IPS DF 6.9 (cell line): ENCODE measurements around the gene PDE6G.
"Not testable (repeated sequence)": the region's sequence is repeated elsewhere in the genome, so short reads cannot be mapped to it uniquely, and the experiment has no call there.

Source experiments
- DNase-seq: peaks from one replicate; pipeline ENCODE4 v3.0.0-alpha.2; 2013; ENCODE audit warnings: low read depth, low spot score
- H3K27ac ChIP-seq: one replicate; pipeline ENCODE4 v1.5.1; 2013; ENCODE audit warnings: low read length, control low read depth
- H3K27me3 ChIP-seq: 2 replicates; pipeline ENCODE4 v1.6.1; 2013; ENCODE audit warnings: mild to moderate bottlenecking, low read length; ENCODE audit not compliant: control insufficient read depth, insufficient read depth
- H3K36me3 ChIP-seq: 2 replicates; pipeline ENCODE4 v1.6.1; 2013; ENCODE audit warnings: low read length; ENCODE audit not compliant: control insufficient read depth, insufficient read depth
- H3K4me1 ChIP-seq: 2 replicates; pipeline ENCODE4 v1.6.1; 2013; ENCODE audit warnings: low read length; ENCODE audit not compliant: control insufficient read depth, insufficient read depth
- H3K4me3 ChIP-seq: 2 replicates; pipeline ENCODE4 v1.5.1; 2013; ENCODE audit warnings: mild to moderate bottlenecking, low read length
- H3K9me3 ChIP-seq: 2 replicates; pipeline ENCODE4 v1.6.1; 2013; ENCODE audit warnings: low read length, inconsistent platforms; ENCODE audit not compliant: control insufficient read depth, insufficient read depth
- WGBS: extraction: QIAGEN DNeasy Blood & Tissue Kit; methylation state at CpG from one replicate; pipeline ENCODE4 v1.1.7; 2013; ENCODE audit warnings: mixed read lengths, missing lambda C conversion rate; ENCODE audit not compliant: insufficient read length, insufficient coverage; 5-methylcytosine and 5-hydroxymethylcytosine counted together

PDE6G gene

DNA sequence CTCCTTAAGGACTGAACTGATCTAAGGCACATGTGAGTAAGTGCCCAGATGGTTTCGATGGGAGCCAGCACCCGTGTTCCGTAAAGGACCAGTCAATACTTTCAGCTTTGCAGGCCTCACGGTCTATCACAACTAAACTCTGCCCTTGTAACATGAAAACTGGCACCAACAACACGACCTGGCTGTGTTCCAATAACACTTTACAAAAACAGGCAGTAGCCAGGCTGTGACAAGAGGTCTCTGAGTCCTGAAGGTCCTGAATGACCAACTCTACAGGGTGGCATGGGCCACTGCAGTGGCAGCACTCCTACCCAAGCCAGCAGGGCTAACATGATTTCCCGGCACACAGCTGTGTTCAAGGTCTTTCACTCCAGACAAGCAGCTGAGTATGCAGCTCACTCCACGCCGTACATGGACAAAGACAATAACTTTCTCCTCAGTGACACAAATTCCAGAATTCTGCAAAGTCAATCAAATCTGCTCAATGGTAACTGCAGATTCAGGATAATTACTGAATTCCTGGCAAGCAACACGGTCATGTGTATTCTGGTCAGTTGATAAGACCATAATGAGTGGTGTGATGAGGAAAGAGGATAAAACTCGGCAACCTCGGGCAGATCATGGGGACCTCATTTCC, 34.7 kb downstream of the PDE6G start:
- Histone ChIP-seq H3K27me3 (no peaks in the 10 kb centered on the region), H3K4me1 (no peaks in the 10 kb centered on the region), H3K36me3 (peaks cover 31% of the 10 kb centered on the region), H3K27ac (no peak overlapping the region), H3K4me3 (no peak overlapping the region), H3K9me3 (no peaks in the 10 kb centered on the region)
- DNase-seq: no peak
- no CpG with 5 or more reads among the region's 11 CpGs for WGBS

DNA sequence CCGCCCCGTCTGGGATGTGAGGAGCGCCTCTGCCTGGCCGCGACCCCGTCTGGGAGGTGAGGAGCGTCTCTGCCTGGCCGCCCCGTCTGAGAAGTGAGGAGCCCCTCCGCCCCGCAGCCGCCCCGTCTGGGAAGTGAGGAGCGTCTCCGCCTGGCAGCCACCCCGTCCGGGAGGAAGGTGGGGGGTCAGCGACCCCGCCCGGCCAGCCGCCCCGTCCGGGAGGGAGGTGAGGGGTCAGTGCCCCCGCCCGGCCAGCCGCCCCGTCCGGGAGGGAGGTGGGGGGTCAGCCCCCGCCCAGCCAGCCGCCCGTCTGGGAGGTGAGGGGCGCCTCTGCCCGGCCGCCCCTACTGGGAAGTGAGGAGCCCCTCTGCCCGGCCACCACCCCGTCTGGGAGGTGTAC, 38.0 kb downstream of the PDE6G start:
- not testable (repeated sequence) for H3K4me1 ChIP-seq
- WGBS: no CpG with 5 or more reads among the region's 36 CpGs

DNA sequence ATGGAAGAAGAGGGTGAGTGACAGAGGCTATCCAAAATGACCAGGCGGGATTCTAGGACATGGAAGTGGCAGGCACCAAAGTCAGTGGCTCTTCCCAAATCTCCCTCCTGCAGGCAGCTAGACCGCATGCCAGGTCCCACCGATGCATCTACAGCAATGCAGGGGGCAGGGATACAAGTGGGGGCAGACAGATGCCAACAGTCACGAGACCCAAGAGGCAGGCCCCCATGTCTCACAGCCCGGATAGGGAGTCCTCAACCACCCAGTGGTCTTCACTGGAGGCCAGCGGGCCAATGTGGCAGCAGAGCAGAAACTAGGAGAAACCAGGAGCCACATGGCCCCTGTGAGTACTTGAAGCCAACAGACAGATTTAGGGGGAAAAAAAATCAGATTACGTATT, 39.5 kb downstream of the PDE6G start:
- Histone ChIP-seq H3K9me3 (no peaks in the 10 kb centered on the region), H3K27ac (no peak overlapping the region), H3K27me3 (no peaks in the 10 kb centered on the region), H3K36me3 (peaks cover 23% of the 10 kb centered on the region), H3K4me1 (no peaks in the 10 kb centered on the region; the same call in 1 of the 2 replicates), H3K4me3 (no peak overlapping the region)
- no CpG with 5 or more reads among the region's 7 CpGs for WGBS
- no peak for DNase-seq

More for the DNA sequence above, 38.0 kb downstream of the PDE6G start:
- not testable (repeated sequence) for H3K4me3 ChIP-seq, H3K27me3 ChIP-seq, H3K27ac ChIP-seq, H3K9me3 ChIP-seq, DNase-seq
- peaks cover 22% of the 10 kb centered on the region for H3K36me3 ChIP-seq

DNA sequence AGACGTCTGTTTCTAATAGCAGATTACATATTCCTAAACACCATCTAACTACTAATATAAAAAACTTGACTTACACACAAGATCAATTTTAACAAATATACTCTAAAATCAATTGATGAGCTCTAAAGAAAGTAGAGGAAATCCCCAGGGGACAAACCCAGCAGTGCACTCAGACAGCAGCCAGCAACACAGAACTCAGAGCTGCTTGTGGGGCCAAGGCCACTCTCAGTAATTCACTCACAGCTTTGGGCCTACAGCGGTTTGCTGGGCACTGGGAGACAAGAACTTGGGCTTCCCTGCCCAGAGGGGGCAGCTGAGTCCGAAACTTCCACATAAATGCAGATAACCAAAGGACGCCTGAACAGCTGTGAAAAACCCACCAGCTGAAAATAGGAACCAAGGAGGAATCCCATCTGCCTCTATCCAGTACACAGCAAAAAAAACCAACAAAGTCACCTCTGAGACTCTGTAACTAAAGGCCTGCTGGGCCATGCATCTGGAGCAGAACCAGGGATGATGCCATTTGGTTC, 40.9 kb downstream of the PDE6G start:
- H3K36me3 ChIP-seq: peaks cover 12% of the 10 kb centered on the region
- H3K4me1 ChIP-seq: no peaks in the 10 kb centered on the region; the same call in 1 of the 2 replicates
- no peak overlapping the region for H3K4me3 ChIP-seq
- H3K27ac ChIP-seq: no peak overlapping the region
- no peaks in the 10 kb centered on the region for H3K27me3 ChIP-seq
- no CpG with 5 or more reads among the region's 4 CpGs for WGBS
- no peaks in the 10 kb centered on the region for H3K9me3 ChIP-seq
- DNase-seq: no peak

DNA sequence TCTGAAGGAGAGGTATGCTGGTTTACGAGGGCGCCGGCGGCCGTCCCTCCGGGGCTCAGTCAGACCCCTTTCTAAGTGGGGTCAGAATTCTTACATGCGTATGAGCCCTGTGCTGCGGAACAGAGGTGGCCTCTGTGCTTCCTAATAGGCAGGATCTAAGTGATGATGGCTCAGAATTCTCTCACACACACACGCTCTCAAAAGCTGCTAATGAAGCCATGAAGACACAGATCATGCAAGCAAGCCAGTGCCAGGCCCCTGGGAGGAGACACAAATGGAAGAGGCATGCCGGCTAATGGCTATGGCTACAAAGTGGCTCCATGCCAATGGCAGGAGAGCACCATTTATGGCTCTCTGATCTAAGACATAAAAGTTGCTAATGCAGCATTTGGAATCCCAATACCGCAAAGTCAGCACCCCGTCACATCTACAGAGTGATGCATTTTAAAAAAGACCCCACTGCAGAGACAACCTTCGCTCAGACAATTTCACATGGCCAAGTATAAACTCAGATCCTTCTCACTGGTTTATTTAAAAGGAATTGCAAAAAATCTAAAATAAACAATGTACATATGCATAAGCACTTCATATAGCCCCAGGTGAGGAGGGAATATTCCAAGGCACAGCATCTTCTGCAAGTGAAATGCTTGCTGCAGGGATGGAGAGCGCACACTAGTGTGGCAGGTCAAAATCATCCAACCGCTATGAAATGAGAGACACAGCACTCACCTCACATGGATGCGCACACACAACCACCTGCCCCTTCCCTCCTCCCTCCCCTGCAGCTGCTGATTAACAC, 44.0 kb downstream of the PDE6G start:
- no CpG with 5 or more reads among the region's 16 CpGs for WGBS
- Histone ChIP-seq H3K27ac (no peak overlapping the region), H3K4me3 (no peak overlapping the region), H3K36me3 (peaks cover 19% of the 10 kb centered on the region), H3K27me3 (no peaks in the 10 kb centered on the region), H3K9me3 (no peaks in the 10 kb centered on the region), H3K4me1 (no peaks in the 10 kb centered on the region; the same call in 1 of the 2 replicates)
- no peak for DNase-seq

DNA sequence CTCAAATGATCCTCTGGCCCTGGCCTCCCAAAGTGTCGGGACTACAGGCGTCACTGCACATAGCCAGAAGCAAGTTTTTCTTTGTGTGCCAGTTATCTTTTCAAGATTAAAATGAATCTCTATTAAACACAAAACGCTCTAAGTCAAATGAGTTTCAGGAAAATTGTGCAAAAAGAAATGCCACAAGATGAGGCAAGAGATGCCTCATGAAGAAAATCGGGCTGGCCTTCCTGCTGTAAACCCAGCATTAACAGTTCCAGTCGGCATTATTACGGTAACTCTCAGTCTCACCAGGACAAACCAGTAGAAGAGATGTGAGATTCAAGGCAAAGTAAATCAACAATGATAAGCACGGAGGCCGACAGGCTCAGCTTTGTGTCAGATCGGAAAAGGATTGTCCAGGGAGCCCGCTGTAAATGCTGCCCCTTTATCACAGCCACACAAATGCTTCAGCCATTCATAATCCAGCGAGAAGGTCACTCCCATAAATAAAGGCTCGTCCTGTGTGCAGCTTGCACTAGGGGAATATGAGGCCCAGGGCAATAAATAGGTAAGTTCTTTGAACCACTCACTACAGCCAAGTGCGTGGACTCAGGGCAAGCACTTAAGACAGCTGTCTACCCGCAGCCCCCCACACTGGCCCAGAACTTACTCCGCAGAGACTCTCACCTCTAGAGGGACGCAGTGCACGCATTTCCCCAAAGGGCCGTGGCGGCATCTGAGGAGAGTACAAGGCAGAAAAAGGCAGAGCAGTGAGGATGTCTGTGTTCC, 46.6 kb downstream of the PDE6G start:
- WGBS: no CpG with 5 or more reads among the region's 19 CpGs
- Histone ChIP-seq H3K9me3 (no peaks in the 10 kb centered on the region), H3K4me3 (no peak overlapping the region), H3K27ac (no peak overlapping the region), H3K4me1 (no peaks in the 10 kb centered on the region; the same call in 1 of the 2 replicates), H3K27me3 (no peaks in the 10 kb centered on the region), H3K36me3 (peaks cover 25% of the 10 kb centered on the region)
- DNase-seq: no peak

DNA sequence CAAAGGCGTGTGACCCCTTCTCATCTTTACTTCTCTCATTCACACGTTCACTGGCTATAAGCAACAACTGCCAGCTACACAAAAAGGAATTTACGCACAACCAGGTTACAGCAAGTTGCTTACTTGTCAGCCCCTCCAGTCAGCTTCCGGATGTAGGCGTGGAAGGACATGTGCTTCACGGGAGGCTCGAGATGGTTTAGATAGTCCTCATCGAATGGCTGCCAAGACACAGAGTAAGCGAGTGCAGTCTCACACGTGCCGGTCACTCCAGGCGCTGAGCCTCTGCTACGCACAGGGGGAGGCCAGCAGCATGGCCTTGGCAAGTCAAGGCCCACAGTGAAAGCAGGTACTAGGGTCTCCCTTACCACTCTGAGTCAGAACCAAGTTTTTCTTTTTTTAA, 47.7 kb downstream of the PDE6G start:
- Histone ChIP-seq H3K27me3 (no peaks in the 10 kb centered on the region), H3K4me3 (no peak overlapping the region), H3K4me1 (no peaks in the 10 kb centered on the region), H3K9me3 (no peaks in the 10 kb centered on the region), H3K27ac (no peak overlapping the region), H3K36me3 (peaks cover 32% of the 10 kb centered on the region)
- no peak for DNase-seq
- no CpG with 5 or more reads among the region's 13 CpGs for WGBS

DNA sequence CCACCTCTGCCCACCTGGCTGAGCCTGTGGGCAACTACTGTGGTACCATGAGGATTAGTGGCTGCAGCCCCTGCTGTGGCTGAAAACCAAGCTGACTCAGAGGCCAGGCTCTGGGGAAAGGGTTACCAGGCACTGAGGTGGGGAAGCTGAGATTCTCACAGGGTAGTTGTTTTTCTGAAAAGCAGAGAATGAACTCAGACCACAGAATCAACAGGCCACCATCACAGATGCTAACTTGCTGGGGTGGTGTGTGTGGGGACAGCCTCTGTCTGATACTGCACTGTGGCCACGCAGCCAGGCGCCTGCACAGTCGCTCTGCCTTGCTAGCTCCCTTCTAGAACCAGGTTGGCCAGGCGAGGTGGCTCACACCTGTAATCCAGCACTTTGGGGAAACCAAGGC, 48.3 kb downstream of the PDE6G start:
- Histone ChIP-seq H3K27me3 (no peaks in the 10 kb centered on the region), H3K36me3 (peaks cover 32% of the 10 kb centered on the region), H3K4me3 (no peak overlapping the region), H3K9me3 (no peaks in the 10 kb centered on the region), H3K4me1 (no peaks in the 10 kb centered on the region), H3K27ac (no peak overlapping the region)
- no CpG with 5 or more reads among the region's 4 CpGs for WGBS
- DNase-seq: no peak

DNA sequence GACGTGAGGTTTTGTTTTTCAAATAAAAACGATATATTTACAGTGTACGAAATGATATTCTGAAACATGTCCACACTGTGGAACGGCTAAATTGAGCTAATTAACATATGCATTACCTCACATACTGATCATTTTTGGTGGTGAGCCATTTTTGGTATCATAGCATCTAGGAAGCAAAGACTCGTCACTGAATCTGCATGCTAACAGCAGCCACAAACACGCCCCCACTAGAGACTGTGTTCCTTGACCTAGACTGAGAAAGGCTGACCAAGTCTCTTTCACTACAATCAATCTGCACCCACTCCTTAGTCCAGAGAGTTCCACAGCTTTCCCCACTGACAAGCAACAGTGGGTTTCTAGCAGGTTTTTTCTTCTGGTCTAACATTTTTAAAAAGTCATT, 48.9 kb downstream of the PDE6G start:
- Histone ChIP-seq H3K4me3 (no peak overlapping the region), H3K4me1 (no peaks in the 10 kb centered on the region), H3K27ac (no peak overlapping the region), H3K36me3 (peaks cover 30% of the 10 kb centered on the region), H3K27me3 (no peaks in the 10 kb centered on the region), H3K9me3 (no peaks in the 10 kb centered on the region)
- WGBS: 100% methylated on average over 3 of the region's 6 CpGs
- DNase-seq: no peak

DNA sequence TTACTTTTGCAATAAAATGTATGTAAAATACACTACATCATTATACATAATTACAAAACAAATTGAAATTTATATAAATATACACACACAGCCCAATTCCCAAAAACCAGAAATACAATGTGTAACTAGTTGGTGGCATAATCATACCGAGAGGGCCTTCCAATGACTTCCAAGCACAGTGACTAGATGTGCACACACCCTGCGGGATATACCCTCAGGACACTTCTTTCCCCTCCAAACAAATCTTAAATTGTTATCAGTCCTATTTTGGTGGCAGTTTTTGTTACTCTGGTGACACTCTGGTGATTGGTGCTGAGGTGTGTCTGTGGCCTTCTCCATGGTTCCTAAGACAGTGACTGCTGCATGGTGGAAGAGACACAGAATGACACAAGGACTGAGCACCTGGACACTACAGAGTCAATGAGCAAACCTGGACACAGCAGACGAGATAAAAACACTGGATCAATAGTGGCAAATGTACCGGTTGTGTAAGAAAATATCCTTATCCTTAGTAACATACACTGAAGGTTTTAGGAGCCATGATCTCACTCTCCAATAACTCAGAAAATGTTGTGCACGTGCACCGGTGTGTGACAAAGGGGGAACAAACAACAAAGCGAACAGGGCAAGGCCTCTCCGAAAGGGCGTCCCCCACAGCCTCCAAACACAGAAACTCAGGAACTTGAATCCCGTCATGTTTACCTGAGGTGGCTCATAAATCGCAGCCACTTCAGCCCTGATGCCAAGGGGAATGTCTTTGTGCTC, 52.3 kb downstream of the PDE6G start:
- Histone ChIP-seq H3K4me1 (no peaks in the 10 kb centered on the region), H3K9me3 (no peaks in the 10 kb centered on the region), H3K27ac (no peak overlapping the region), H3K4me3 (no peak overlapping the region), H3K36me3 (peaks cover 27% of the 10 kb centered on the region), H3K27me3 (no peaks in the 10 kb centered on the region)
- no peak for DNase-seq
- no CpG with 5 or more reads among the region's 11 CpGs for WGBS
